Thoracic aorta (tissue), 2 donors: Measurements from ENCODE around the gene PPIL6. TPM values are rescaled to one million over a fixed set of nuclear protein-coding genes. Genes with fewer than 3 reads are reported as not detected.

Source experiments
- ATAC-seq: fragments of 150-250 bp; one replicate; pipeline ENCODE4 v1.8.0; 2017; ENCODE audit warnings: low read depth; ENCODE audit not compliant: insufficient number of reproducible peaks, low FRiP score
- DNase-seq: peaks from one replicate; pipeline ENCODE4 v3.0.0-alpha.2; 2020; ENCODE audit warnings: low spot score
- H3K27ac ChIP-seq, 2 donors: fragments of 200-600 bp; sonication (generic); 1 replicate in 1 of 2; 2 replicates in 1 of 2; pipeline ENCODE4 v1.5.1; 2016; ENCODE audit warnings: mild to moderate bottlenecking in 2 of 2, moderate library complexity in 2 of 2
- H3K27me3 ChIP-seq: fragments of 200-600 bp; sonication (generic); replicated peaks from 2 replicates; pipeline ENCODE4 v1.6.0; 2016; ENCODE audit warnings: mild to moderate bottlenecking; ENCODE audit not compliant: insufficient read depth
- H3K36me3 ChIP-seq: fragments of 200-600 bp; sonication (generic); one replicate; pipeline ENCODE4 v1.5.1; 2016
- H3K4me1 ChIP-seq, 2 donors: fragments of 200-600 bp; sonication (generic); 1 replicate in 1 of 2; 2 replicates in 1 of 2; pipeline versions ENCODE4 v1.5.1 to v1.6.0; 2016; ENCODE audit warnings: low read depth in 2 of 2, mild to moderate bottlenecking in 1 of 2; ENCODE audit not compliant: control insufficient read depth in 1 of 2
- H3K4me3 ChIP-seq: fragments of 200-600 bp; sonication (generic); 2 replicates; pipeline ENCODE4 v1.5.1; 2016; ENCODE audit warnings: mild to moderate bottlenecking
- H3K9me3 ChIP-seq: fragments of 200-600 bp; sonication (generic); 2 replicates; pipeline ENCODE4 v1.5.1; 2016
- total RNA-seq, 2 donors: library from RNA; depleted of rRNA; stranded (reverse); fragments of >200 nt; gene quantifications; one replicate each; pipeline versions ENCODE4 v1.1.0 to v1.2.3, GENCODE V29; 2016
- TF ChIP-seq, protein P1 (sequence below): fragments of 200-600 bp; sonication (generic); IDR thresholded peaks from one replicate; pipeline ENCODE4 v1.5.1; 2019; ENCODE audit warnings: antibody characterized with exemption

PPIL6 gene
- total RNA-seq, 2 donors from 2014 or later: 2.2 to 5.8 TPM

DNA sequence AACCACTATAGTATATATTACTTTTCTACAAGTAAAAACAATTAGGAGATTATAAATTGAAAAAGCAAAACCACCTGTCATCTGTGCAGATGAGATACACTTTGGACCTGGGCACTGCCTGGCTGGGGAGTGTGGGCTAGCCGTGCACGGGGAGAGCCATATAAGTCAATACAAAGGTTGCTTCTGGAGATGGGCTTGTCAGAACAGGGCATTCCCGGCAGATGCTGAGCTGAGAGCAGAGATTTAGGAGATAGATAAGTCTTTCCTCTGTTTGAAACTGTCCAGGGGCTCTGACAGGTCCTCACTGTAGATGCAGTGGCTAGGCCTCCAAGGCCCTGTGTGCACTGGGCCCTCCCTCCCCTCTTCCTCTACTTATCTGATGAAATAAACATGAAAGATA is 92.6 kb downstream of the PPIL6 start:
- ATAC-seq: no peak
- TF ChIP-seq, protein P1, sequence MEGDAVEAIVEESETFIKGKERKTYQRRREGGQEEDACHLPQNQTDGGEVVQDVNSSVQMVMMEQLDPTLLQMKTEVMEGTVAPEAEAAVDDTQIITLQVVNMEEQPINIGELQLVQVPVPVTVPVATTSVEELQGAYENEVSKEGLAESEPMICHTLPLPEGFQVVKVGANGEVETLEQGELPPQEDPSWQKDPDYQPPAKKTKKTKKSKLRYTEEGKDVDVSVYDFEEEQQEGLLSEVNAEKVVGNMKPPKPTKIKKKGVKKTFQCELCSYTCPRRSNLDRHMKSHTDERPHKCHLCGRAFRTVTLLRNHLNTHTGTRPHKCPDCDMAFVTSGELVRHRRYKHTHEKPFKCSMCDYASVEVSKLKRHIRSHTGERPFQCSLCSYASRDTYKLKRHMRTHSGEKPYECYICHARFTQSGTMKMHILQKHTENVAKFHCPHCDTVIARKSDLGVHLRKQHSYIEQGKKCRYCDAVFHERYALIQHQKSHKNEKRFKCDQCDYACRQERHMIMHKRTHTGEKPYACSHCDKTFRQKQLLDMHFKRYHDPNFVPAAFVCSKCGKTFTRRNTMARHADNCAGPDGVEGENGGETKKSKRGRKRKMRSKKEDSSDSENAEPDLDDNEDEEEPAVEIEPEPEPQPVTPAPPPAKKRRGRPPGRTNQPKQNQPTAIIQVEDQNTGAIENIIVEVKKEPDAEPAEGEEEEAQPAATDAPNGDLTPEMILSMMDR: no peak
- Histone ChIP-seq H3K9me3 (no peaks in the 10 kb centered on the region), H3K36me3 (no peaks in the 10 kb centered on the region), H3K4me1 (peaks cover 9 to 15% of the 10 kb centered on the region in 2 donors), H3K4me3 (no peak overlapping the region), H3K27me3 (no peaks in the 10 kb centered on the region), H3K27ac (no peak overlapping the region)
- no peak for DNase-seq

DNA sequence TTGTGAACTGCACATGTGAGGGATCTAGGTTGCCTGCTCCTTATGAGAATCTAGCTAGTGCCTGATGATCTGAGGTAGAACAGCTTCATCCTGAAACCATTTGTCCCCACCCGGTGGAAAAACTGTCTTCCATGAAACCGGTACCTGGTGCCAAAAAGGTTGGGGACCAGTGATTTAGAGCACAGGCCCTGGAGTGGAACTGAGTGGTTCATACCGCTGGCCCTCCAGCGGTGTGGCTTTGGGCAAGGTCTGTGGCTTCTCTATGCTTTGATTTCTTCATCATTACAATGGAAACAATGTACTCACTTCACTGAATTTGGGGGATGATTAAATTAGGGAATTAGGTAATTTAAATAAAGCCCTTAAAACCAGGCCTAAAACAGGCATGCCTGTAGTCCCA is 94.4 kb downstream of the PPIL6 start:
- H3K36me3 ChIP-seq: no peaks in the 10 kb centered on the region
- peaks cover 9 to 15% of the 10 kb centered on the region in 2 donors for H3K4me1 ChIP-seq
- H3K4me3 ChIP-seq: no peak overlapping the region
- TF ChIP-seq, protein P1: no peak
- H3K27me3 ChIP-seq: no peaks in the 10 kb centered on the region
- DNase-seq (no peak), ATAC-seq (no peak)
- no peaks in the 10 kb centered on the region for H3K9me3 ChIP-seq
- no peak overlapping the region for H3K27ac ChIP-seq

DNA sequence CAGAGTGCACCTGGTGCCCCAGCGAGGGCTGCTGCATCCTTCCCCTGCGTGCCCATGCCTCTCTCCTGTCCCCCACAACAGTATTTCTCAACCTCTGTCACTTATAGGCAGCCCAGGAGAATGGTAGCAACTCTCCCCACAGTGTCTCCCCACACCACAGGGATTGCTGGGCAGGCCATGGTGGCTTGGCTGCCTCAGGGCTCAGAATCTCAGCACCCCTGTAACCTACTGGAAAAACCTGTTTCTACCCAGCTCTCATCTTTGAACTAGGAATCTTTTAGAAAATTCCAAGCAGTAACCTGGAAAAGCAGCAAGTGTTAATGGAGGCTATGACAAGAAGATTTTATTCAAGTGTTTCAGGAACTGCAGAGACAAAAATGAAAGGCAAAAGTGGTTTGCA is 96.2 kb downstream of the PPIL6 start:
- no peak for ATAC-seq
- Histone ChIP-seq H3K27ac (no peak overlapping the region), H3K36me3 (no peaks in the 10 kb centered on the region), H3K4me1 (peaks cover 0 to under 1% of the 10 kb centered on the region in 2 donors), H3K27me3 (no peaks in the 10 kb centered on the region), H3K4me3 (no peak overlapping the region), H3K9me3 (no peaks in the 10 kb centered on the region)
- DNase-seq: no peak
- TF ChIP-seq, protein P1: no peak

DNA sequence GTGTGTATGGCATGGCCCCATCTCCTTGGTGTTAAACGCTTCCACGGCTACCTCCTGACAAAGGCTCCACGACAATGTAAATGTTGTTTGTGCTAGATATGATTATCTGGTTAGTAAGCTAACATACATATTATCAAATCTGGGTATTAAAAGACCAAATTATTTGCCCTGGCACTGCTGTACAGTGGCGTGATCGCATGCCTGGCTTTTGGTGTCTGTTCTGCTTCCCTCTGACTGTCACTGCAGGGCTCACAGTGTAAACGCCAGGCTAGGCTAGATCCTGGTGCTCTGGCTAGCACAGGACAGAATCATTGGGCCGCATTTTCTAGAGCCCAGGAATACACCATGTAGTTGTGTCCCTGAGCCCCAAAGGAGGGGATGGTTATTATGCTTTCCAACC is 96.9 kb downstream of the PPIL6 start:
- no peak for ATAC-seq
- H3K4me3 ChIP-seq: no peak overlapping the region
- no peaks in the 10 kb centered on the region for H3K4me1 ChIP-seq
- TF ChIP-seq, protein P1: no peak
- no peak overlapping the region for H3K27ac ChIP-seq
- no peaks in the 10 kb centered on the region for H3K9me3 ChIP-seq
- no peaks in the 10 kb centered on the region for H3K36me3 ChIP-seq
- H3K27me3 ChIP-seq: no peaks in the 10 kb centered on the region
- no peak for DNase-seq

DNA sequence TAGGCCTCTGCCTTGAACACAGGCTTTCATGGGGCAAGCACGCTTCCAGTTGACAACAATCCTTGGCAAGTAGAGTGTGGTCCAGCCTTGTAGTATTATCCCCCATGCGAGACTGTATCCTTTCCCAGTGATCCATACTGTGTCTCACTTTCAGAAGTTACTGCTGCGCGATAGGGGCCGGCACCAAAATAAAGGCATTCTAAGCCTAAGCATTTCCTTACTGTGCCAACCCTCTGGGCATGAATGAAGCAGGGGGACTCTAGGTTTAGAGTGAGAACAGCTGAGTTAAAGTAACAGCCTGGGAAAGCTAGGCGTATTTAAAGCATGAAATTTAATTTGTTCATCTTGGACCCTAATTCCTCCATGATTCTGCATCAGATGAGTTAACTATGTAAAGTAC is 97.5 kb downstream of the PPIL6 start:
- Histone ChIP-seq H3K27ac (no peak overlapping the region), H3K4me3 (no peak overlapping the region), H3K36me3 (no peaks in the 10 kb centered on the region), H3K9me3 (no peaks in the 10 kb centered on the region), H3K27me3 (no peaks in the 10 kb centered on the region), H3K4me1 (no peaks in the 10 kb centered on the region)
- DNase-seq: no peak
- ATAC-seq: no peak
- TF ChIP-seq, protein P1: no peak
